HG03439 (cell line): Measurements from ENCODE around the gene METTL14.

Experiments used
- ATAC-seq: cut with Tn5 transposase; IDR thresholded peaks from one replicate; pipeline ENCODE4 v1.9.1; 2021; ENCODE audit warnings: mild to moderate bottlenecking, moderate library complexity; ENCODE audit not compliant: unreplicated experiment

Gene METTL14

GRCh38 chr4:118732591-118733330 lies 47.6 kb downstream of the METTL14 start:
- ATAC-seq, result no peak

- no peak for ATAC-seq
Observed at GRCh38 chr4:118734491-118735205, 49.5 kb downstream of the METTL14 start.

GRCh38 chr4:118736900-118737299 lies 51.7 kb downstream of the METTL14 start:
- ATAC-seq, result no peak

- no peak for ATAC-seq
Observed at GRCh38 chr4:118738090-118738489, 52.9 kb downstream of the METTL14 start.

GRCh38 chr4:118739022-118739713 lies 54.0 kb downstream of the METTL14 start:
- no peak for ATAC-seq

GRCh38 chr4:118740869-118741268 lies 55.7 kb downstream of the METTL14 start:
- ATAC-seq, result no peak

- no peak for ATAC-seq
Observed at GRCh38 chr4:118741301-118741855, 56.2 kb downstream of the METTL14 start.

GRCh38 chr4:118742050-118742449 lies 56.9 kb downstream of the METTL14 start:
- no peak for ATAC-seq

GRCh38 chr4:118743867-118744266 lies 58.7 kb downstream of the METTL14 start:
- no peak for ATAC-seq

- no peak for ATAC-seq
Observed at GRCh38 chr4:118745357-118745756, 60.2 kb downstream of the METTL14 start.

- no peak for ATAC-seq
Observed at GRCh38 chr4:118746251-118746919, 61.2 kb downstream of the METTL14 start.

- ATAC-seq, result no peak
Observed at GRCh38 chr4:118749347-118749988, 64.3 kb downstream of the METTL14 start.

GRCh38 chr4:118751629-118752323 lies 66.6 kb downstream of the METTL14 start:
- no peak for ATAC-seq

GRCh38 chr4:118752551-118752950 lies 67.4 kb downstream of the METTL14 start:
- ATAC-seq, result no peak

- ATAC-seq, result no peak
Observed at GRCh38 chr4:118753096-118753495, 67.9 kb downstream of the METTL14 start.

GRCh38 chr4:118753685-118754084 lies 68.5 kb downstream of the METTL14 start:
- ATAC-seq, result no peak

GRCh38 chr4:118754890-118755289 lies 69.7 kb downstream of the METTL14 start:
- ATAC-seq, result no peak

- ATAC-seq, result no peak
Observed at GRCh38 chr4:118755438-118756226, 70.4 kb downstream of the METTL14 start.

GRCh38 chr4:118756429-118756828 lies 71.2 kb downstream of the METTL14 start:
- no peak for ATAC-seq
